Measurements from ENCODE around the gene SLC22A25. TPM values are rescaled to one million over a fixed set of nuclear protein-coding genes. Genes with fewer than 3 reads are reported as not detected.

SLC22A25 gene
- total RNA-seq, 1 experiment from 2014 or later, result not detected

DNA sequence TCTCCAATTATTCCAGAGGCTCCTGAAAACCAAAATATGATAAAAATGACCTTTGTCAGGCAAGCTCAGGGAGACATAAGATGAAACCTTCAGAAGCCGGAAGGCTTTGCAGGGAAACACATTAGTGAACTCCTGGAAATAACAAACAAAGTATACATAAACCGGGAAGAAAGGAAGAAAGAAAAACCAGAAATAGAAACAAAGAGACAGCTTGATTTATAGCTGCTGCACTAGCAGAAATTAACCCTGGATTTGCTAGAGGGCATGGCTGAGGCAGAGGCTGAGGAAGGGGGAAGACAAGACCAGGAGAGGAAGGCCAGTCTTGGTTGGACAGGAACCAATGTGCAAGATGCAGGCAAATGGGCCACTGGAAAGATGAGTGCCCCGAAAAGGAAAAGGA lies 33.3 kb downstream of the SLC22A25 start:
- peaks cover 21% of the 10 kb centered on the region; the same call in 1 of the 2 replicates for H3K27me3 ChIP-seq (ENCODE audit: insufficient read depth, low read length)
- no peaks in the 10 kb centered on the region for H3K9me2 ChIP-seq (ENCODE audit: insufficient read depth)
- H3K36me3 ChIP-seq (ENCODE audit: control insufficient read depth in 1 of 2, insufficient read depth in 2 of 2, low read length in 2 of 2), result no peaks in the 10 kb centered on the region
- H2AFZ ChIP-seq (ENCODE audit: low read depth, low read length, poor library complexity, severe bottlenecking), result no peak overlapping the region
- H3K79me2 ChIP-seq (ENCODE audit: insufficient read depth, low read length), result no peaks in the 10 kb centered on the region
- TF ChIP-seq YY1 (IDR thresholded peaks at IDR 0.05; ENCODE audit: extremely low read depth, insufficient replicate concordance, low read depth, low read length) (no peak), SP1 (IDR thresholded peaks at IDR 0.05; ENCODE audit: low read depth) (no peak), EGR1 (IDR thresholded peaks at IDR 0.05; ENCODE audit: low read depth) (no peak), CTCF (IDR thresholded peaks at IDR 0.05 in 2 of 3, conservative IDR thresholded peaks at IDR 0.05 in 1 of 3; ENCODE audit: borderline replicate concordance in 1 of 3, insufficient read depth in 1 of 3, low read depth in 2 of 3, low read length in 2 of 3) (no peak), JUND (IDR thresholded peaks at IDR 0.05) (no peak), SIN3A (IDR thresholded peaks at IDR 0.05; ENCODE audit: low read depth) (no peak), CBX3 (IDR thresholded peaks at IDR 0.05; ENCODE audit: low read depth) (no peak), EZH2phosphoT487 (IDR thresholded peaks at IDR 0.05; ENCODE audit: borderline replicate concordance) (no peak), FOSL1 (IDR thresholded peaks at IDR 0.05; ENCODE audit: low read depth) (no peak), SRF (IDR thresholded peaks at IDR 0.05; ENCODE audit: low read depth) (no peak), CEBPB (IDR thresholded peaks at IDR 0.05; ENCODE audit: low read depth) (no peak), EZH2 (IDR thresholded peaks at IDR 0.05) (no peak), ELF1 (IDR thresholded peaks at IDR 0.05; ENCODE audit: borderline replicate concordance, low read depth) (no peak), ZNF274 (IDR thresholded peaks at IDR 0.05; ENCODE audit: low read depth, low read length) (no peak), POLR2AphosphoS5 (IDR thresholded peaks at IDR 0.05; ENCODE audit: low read depth, low read length) (no peak), TCF7L2 (IDR thresholded peaks at IDR 0.05; ENCODE audit: borderline replicate concordance, extremely low read depth, insufficient read depth, insufficient read length) (no peak)
- TF ChIP-seq, protein P1, sequence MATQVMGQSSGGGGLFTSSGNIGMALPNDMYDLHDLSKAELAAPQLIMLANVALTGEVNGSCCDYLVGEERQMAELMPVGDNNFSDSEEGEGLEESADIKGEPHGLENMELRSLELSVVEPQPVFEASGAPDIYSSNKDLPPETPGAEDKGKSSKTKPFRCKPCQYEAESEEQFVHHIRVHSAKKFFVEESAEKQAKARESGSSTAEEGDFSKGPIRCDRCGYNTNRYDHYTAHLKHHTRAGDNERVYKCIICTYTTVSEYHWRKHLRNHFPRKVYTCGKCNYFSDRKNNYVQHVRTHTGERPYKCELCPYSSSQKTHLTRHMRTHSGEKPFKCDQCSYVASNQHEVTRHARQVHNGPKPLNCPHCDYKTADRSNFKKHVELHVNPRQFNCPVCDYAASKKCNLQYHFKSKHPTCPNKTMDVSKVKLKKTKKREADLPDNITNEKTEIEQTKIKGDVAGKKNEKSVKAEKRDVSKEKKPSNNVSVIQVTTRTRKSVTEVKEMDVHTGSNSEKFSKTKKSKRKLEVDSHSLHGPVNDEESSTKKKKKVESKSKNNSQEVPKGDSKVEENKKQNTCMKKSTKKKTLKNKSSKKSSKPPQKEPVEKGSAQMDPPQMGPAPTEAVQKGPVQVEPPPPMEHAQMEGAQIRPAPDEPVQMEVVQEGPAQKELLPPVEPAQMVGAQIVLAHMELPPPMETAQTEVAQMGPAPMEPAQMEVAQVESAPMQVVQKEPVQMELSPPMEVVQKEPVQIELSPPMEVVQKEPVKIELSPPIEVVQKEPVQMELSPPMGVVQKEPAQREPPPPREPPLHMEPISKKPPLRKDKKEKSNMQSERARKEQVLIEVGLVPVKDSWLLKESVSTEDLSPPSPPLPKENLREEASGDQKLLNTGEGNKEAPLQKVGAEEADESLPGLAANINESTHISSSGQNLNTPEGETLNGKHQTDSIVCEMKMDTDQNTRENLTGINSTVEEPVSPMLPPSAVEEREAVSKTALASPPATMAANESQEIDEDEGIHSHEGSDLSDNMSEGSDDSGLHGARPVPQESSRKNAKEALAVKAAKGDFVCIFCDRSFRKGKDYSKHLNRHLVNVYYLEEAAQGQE (IDR thresholded peaks at IDR 0.05; ENCODE audit: low read depth), result no peak
- TF ChIP-seq, protein P2, sequence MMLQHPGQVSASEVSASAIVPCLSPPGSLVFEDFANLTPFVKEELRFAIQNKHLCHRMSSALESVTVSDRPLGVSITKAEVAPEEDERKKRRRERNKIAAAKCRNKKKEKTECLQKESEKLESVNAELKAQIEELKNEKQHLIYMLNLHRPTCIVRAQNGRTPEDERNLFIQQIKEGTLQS (IDR thresholded peaks at IDR 0.05), result no peak
- no peak overlapping the region for H3K9ac ChIP-seq (ENCODE audit: low read length)
- H3K4me3 ChIP-seq (replicated peaks in 1 of 2; ENCODE audit: low read depth in 1 of 2, low read length in 2 of 2), result no peak overlapping the region
- H3K4me2 ChIP-seq (ENCODE audit: low read length), result no peak overlapping the region
- no TSS peak for BruUV-seq (replicated peaks)
- DNase-seq (ENCODE audit: low read depth, low spot score) (no peak), ATAC-seq (no peak)
- POLR2A ChIA-PET, result no interaction called here
- no peaks in the 10 kb centered on the region for H3K4me1 ChIP-seq (ENCODE audit: control insufficient read depth in 1 of 2, insufficient read depth in 2 of 2, low read length in 2 of 2)
- CTCF ChIA-PET, result interaction anchor here (0.9 kb wide), 1 partner anchor 301 kb away, joined by 3 read pairs; no protein-coding TSS in a partner anchor
- H3K9me3 ChIP-seq (ENCODE audit: control insufficient read depth in 1 of 2, insufficient read depth in 1 of 2, low read depth in 1 of 2, low read length in 2 of 2), result no peaks in the 10 kb centered on the region
- no peak overlapping the region for H3K27ac ChIP-seq (ENCODE audit: low read depth, low read length)
- no peaks in the 10 kb centered on the region for H4K20me1 ChIP-seq (ENCODE audit: insufficient read depth)
- RAD21 ChIA-PET (ENCODE audit: low non-redundant PET in 1 of 2, low total read pairs in 2 of 2, uncharacterized antibody in 2 of 2, unreplicated experiment in 2 of 2), result no interaction called here
- intact Hi-C loops (cut with micrococcal nuclease), result loop anchor here (5.0 to 10.0 kb wide), 2 partner anchors 83 to 425 kb away; no protein-coding TSS in a partner anchor

Data from HCT116 (cell line).